Measurements from ENCODE around the gene HOMER2.

- no peak for TF ChIP-seq POLR2A (IDR thresholded peaks at IDR 0.05)
- TF ChIP-seq CTCF (IDR thresholded peaks at IDR 0.05): no peak
Observed at GRCh38 chr15:82890338-82890994, 62.1 kb downstream of the HOMER2 start.

Data from prostate gland (tissue), 2 donors.